Measurements from ENCODE around the gene TAOK3. TPM values are rescaled to one million over a fixed set of nuclear protein-coding genes. Genes with fewer than 3 reads are reported as not detected.

TAOK3 gene
- polyA plus RNA-seq, 4 donors = 24.1 to 38.1 (median 35.6) TPM

- 75 to 95% (median 85%) methylated on average over 10 of the region's 10 CpGs for WGBS, 3 donors
These were observed 183.9 kb downstream of the TAOK3 start for GRCh38 chr12:118188690-118189371.

GRCh38 chr12:118187751-118188435 is 184.8 kb downstream of the TAOK3 start:
- no peaks in the 10 kb centered on the region for H3K9me3 ChIP-seq (ENCODE audit: control insufficient read depth in 2 of 2, insufficient read depth in 1 of 2, low read depth in 1 of 2, low read length in 1 of 2)
- peaks cover 0 to 5% (median 2%) of the 10 kb centered on the region in 3 donors for H3K36me3 ChIP-seq (ENCODE audit: control insufficient read depth in 3 of 3, insufficient read depth in 2 of 3, low read depth in 1 of 3, low read length in 3 of 3)
- peaks cover 1 to 4% (median 3%) of the 10 kb centered on the region in 3 donors for H3K4me1 ChIP-seq (ENCODE audit: control insufficient read depth in 3 of 3, insufficient read depth in 2 of 3, low read depth in 1 of 3, low read length in 2 of 3)
- H3K4me3 ChIP-seq (ENCODE audit: low read depth in 1 of 3, low read length in 3 of 3) = no peak overlapping the region
- no peak overlapping the region for H3K27ac ChIP-seq (ENCODE audit: low read depth in 1 of 3, low read length in 2 of 3)
- 68 to 84% (median 80%) methylated on average over 6 of the region's 6 CpGs for WGBS, 3 donors
- no peaks in the 10 kb centered on the region for H3K27me3 ChIP-seq (ENCODE audit: control insufficient read depth in 3 of 3, insufficient read depth in 3 of 3, low read length in 3 of 3)
- no peak for FAIRE-seq
- DNase-seq = no peak

More at GRCh38 chr12:118188690-118189371, 183.9 kb downstream of the TAOK3 start:
- no peaks in the 10 kb centered on the region for H3K9me3 ChIP-seq (ENCODE audit: control insufficient read depth in 2 of 2, insufficient read depth in 1 of 2, low read depth in 1 of 2, low read length in 1 of 2)
- H3K36me3 ChIP-seq (ENCODE audit: control insufficient read depth in 3 of 3, insufficient read depth in 2 of 3, low read depth in 1 of 3, low read length in 3 of 3) = peaks cover 0 to 5% (median 2%) of the 10 kb centered on the region in 3 donors
- DNase-seq = no peak
- peaks cover 0 to 4% (median 3%) of the 10 kb centered on the region in 3 donors for H3K4me1 ChIP-seq (ENCODE audit: control insufficient read depth in 3 of 3, insufficient read depth in 2 of 3, low read depth in 1 of 3, low read length in 2 of 3)
- H3K27me3 ChIP-seq (ENCODE audit: control insufficient read depth in 3 of 3, insufficient read depth in 3 of 3, low read length in 3 of 3) = no peaks in the 10 kb centered on the region
- H3K27ac ChIP-seq (ENCODE audit: low read depth in 1 of 3, low read length in 2 of 3) = peak overlapping the region in 1 of 3 donors; percentile 58
- FAIRE-seq = no peak
- H3K4me3 ChIP-seq (ENCODE audit: low read depth in 1 of 3, low read length in 3 of 3) = peak overlapping the region in 1 of 3 donors; percentile 33

GRCh38 chr12:118185602-118186397 is 186.9 kb downstream of the TAOK3 start:
- peak in 1 of 2 donors; percentile 56 for DNase-seq
- H3K4me3 ChIP-seq (ENCODE audit: low read depth in 1 of 3, low read length in 3 of 3) = no peak overlapping the region
- FAIRE-seq = no peak
- H3K36me3 ChIP-seq (ENCODE audit: control insufficient read depth in 3 of 3, insufficient read depth in 2 of 3, low read depth in 1 of 3, low read length in 3 of 3) = peaks cover 0 to 12% (median 2%) of the 10 kb centered on the region in 3 donors
- H3K27me3 ChIP-seq (ENCODE audit: control insufficient read depth in 3 of 3, insufficient read depth in 3 of 3, low read length in 3 of 3) = no peaks in the 10 kb centered on the region
- no peaks in the 10 kb centered on the region for H3K9me3 ChIP-seq (ENCODE audit: control insufficient read depth in 2 of 2, insufficient read depth in 1 of 2, low read depth in 1 of 2, low read length in 1 of 2)
- WGBS, 3 donors = 42 to 67% (median 56%) methylated on average over 5 of the region's 5 CpGs
- H3K27ac ChIP-seq (ENCODE audit: low read depth in 1 of 3, low read length in 2 of 3) = no peak overlapping the region
- peaks cover 3 to 5% (median 4%) of the 10 kb centered on the region in 3 donors for H3K4me1 ChIP-seq (ENCODE audit: control insufficient read depth in 3 of 3, insufficient read depth in 2 of 3, low read depth in 1 of 3, low read length in 2 of 3)

- no peak for FAIRE-seq
- Histone ChIP-seq H3K4me3 (ENCODE audit: low read depth in 1 of 3, low read length in 3 of 3) (no peak overlapping the region), H3K27me3 (ENCODE audit: control insufficient read depth in 3 of 3, insufficient read depth in 3 of 3, low read length in 3 of 3) (no peaks in the 10 kb centered on the region), H3K9me3 (ENCODE audit: control insufficient read depth in 2 of 2, insufficient read depth in 1 of 2, low read depth in 1 of 2, low read length in 1 of 2) (no peaks in the 10 kb centered on the region), H3K36me3 (ENCODE audit: control insufficient read depth in 3 of 3, insufficient read depth in 2 of 3, low read depth in 1 of 3, low read length in 3 of 3) (peaks cover 4 to 13% (median 4%) of the 10 kb centered on the region in 3 donors), H3K27ac (ENCODE audit: low read depth in 1 of 3, low read length in 2 of 3) (no peak overlapping the region), H3K4me1 (ENCODE audit: control insufficient read depth in 3 of 3, insufficient read depth in 2 of 3, low read depth in 1 of 3, low read length in 2 of 3) (peaks cover 3 to 5% (median 4%) of the 10 kb centered on the region in 3 donors)
- DNase-seq = peak in 1 of 2 donors; percentile 14
These were observed 189.0 kb downstream of the TAOK3 start for GRCh38 chr12:118183711-118184110.

GRCh38 chr12:118183155-118183554 is 189.6 kb downstream of the TAOK3 start:
- Histone ChIP-seq H3K9me3 (ENCODE audit: control insufficient read depth in 2 of 2, insufficient read depth in 1 of 2, low read depth in 1 of 2, low read length in 1 of 2) (no peaks in the 10 kb centered on the region), H3K27ac (ENCODE audit: low read depth in 1 of 3, low read length in 2 of 3) (peak overlapping the region in 1 of 3 donors; percentile 53), H3K4me1 (ENCODE audit: control insufficient read depth in 3 of 3, insufficient read depth in 2 of 3, low read depth in 1 of 3, low read length in 2 of 3) (peaks cover 3 to 5% (median 4%) of the 10 kb centered on the region in 3 donors), H3K27me3 (ENCODE audit: control insufficient read depth in 3 of 3, insufficient read depth in 3 of 3, low read length in 3 of 3) (no peaks in the 10 kb centered on the region), H3K4me3 (ENCODE audit: low read depth in 1 of 3, low read length in 3 of 3) (no peak overlapping the region), H3K36me3 (ENCODE audit: control insufficient read depth in 3 of 3, insufficient read depth in 2 of 3, low read depth in 1 of 3, low read length in 3 of 3) (peaks cover 4 to 14% (median 5%) of the 10 kb centered on the region in 3 donors)
- DNase-seq (peak in 1 of 2 donors; percentile 29), FAIRE-seq (no peak)

GRCh38 chr12:118175823-118176447 is 196.8 kb downstream of the TAOK3 start:
- no peaks in the 10 kb centered on the region for H3K27me3 ChIP-seq (ENCODE audit: control insufficient read depth in 3 of 3, insufficient read depth in 3 of 3, low read length in 3 of 3)
- H3K27ac ChIP-seq (ENCODE audit: low read depth in 1 of 3, low read length in 2 of 3) = no peak overlapping the region
- 86 to 92% (median 87%) methylated on average over 4 of the region's 4 CpGs for WGBS, 3 donors
- H3K4me3 ChIP-seq (ENCODE audit: low read depth in 1 of 3, low read length in 3 of 3) = no peak overlapping the region
- DNase-seq (no peak), FAIRE-seq (no peak)
- no peaks in the 10 kb centered on the region for H3K9me3 ChIP-seq (ENCODE audit: control insufficient read depth in 2 of 2, insufficient read depth in 1 of 2, low read depth in 1 of 2, low read length in 1 of 2)
- H3K36me3 ChIP-seq (ENCODE audit: control insufficient read depth in 3 of 3, insufficient read depth in 2 of 3, low read depth in 1 of 3, low read length in 3 of 3) = peaks cover 4 to 34% (median 34%) of the 10 kb centered on the region in 3 donors
- no peaks in the 10 kb centered on the region for H3K4me1 ChIP-seq (ENCODE audit: control insufficient read depth in 3 of 3, insufficient read depth in 2 of 3, low read depth in 1 of 3, low read length in 2 of 3)

GRCh38 chr12:118166946-118167345 is 205.8 kb downstream of the TAOK3 start:
- FAIRE-seq (no peak), DNase-seq (no peak)
- no peaks in the 10 kb centered on the region for H3K4me1 ChIP-seq (ENCODE audit: control insufficient read depth in 3 of 3, insufficient read depth in 2 of 3, low read depth in 1 of 3, low read length in 2 of 3)
- 62 to 80% (median 72%) methylated on average over 2 of the region's 2 CpGs for WGBS, 3 donors
- no peaks in the 10 kb centered on the region for H3K27me3 ChIP-seq (ENCODE audit: control insufficient read depth in 3 of 3, insufficient read depth in 3 of 3, low read length in 3 of 3)
- no peak overlapping the region for H3K27ac ChIP-seq (ENCODE audit: low read depth in 1 of 3, low read length in 2 of 3)
- H3K9me3 ChIP-seq (ENCODE audit: control insufficient read depth in 2 of 2, insufficient read depth in 1 of 2, low read depth in 1 of 2, low read length in 1 of 2) = no peaks in the 10 kb centered on the region
- peaks cover 7 to 21% (median 15%) of the 10 kb centered on the region in 3 donors for H3K36me3 ChIP-seq (ENCODE audit: control insufficient read depth in 3 of 3, insufficient read depth in 2 of 3, low read depth in 1 of 3, low read length in 3 of 3)
- no peak overlapping the region for H3K4me3 ChIP-seq (ENCODE audit: low read depth in 1 of 3, low read length in 3 of 3)
